ENCODE measurements around the gene TCFL5.

DNA sequence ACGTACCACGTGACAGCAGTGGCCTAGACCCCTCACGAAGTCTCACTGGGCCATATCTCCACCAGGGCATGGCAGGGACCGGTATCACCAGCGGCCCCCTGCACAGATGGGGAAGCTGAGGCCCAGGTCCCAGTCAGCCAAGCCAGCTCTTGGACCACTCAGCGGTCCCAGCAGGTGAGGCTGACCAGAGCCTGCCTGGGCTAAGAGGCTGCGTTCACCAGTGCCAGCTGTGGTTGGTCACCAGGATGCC lies 67.9 kb downstream of the TCFL5 start:
- TF ChIP-seq CTCF (IDR thresholded peaks at IDR 0.05) = no peak
- no peak for TF ChIP-seq POLR2A (IDR thresholded peaks at IDR 0.05)
